Measurements from ENCODE around the gene MOB3A. TPM values are rescaled to one million over a fixed set of nuclear protein-coding genes. Genes with fewer than 3 reads are reported as not detected.

MOB3A gene
- total RNA-seq, 2 experiments from 2014 or later = 148 to 156 TPM

- Mint-ChIP-seq H3K27me3 (no peaks in the 10 kb centered on the region), H3K4me1 (peaks cover 55% of the 10 kb centered on the region), H3K4me3 (peak overlapping the region; percentile 67), H3K9me3 (ENCODE audit: low read depth) (no peaks in the 10 kb centered on the region), H3K27ac (peak overlapping the region; percentile 94), H3K36me3 (ENCODE audit: low read depth) (peaks cover 6% of the 10 kb centered on the region)
- ChIA-PET POLR2A (interaction anchor here (0.6 to 2.7 kb wide), 6 partner anchors 10 to 217 kb away, joined by 3 to 20 read pairs (median 4); partner anchors contain the start of gene MOB3A), CTCF (interaction anchor here (0.7 to 1.4 kb wide), 4 partner anchors 10 to 1131 kb away, joined by 3 to 4 read pairs (median 4); no protein-coding TSS in a partner anchor)
- intact Hi-C loops (cut with DNase I, micrococcal nuclease) = loop anchor here (1.0 to 2.0 kb wide), 7 partner anchors 8 to 99 kb away; partner anchors contain the start of genes AP3D1 (in 1 of the 2), IZUMO4 (in 1 of the 2) and MOB3A (in 1 of the 2)
- peak; percentile 37 for ATAC-seq
- DNase-seq = peak; percentile 78
Observed at GRCh38 chr19:2051773-2052704, 44.1 kb downstream of the MOB3A start.

GRCh38 chr19:2050991-2051772 is 44.9 kb downstream of the MOB3A start, which contains the start of gene MKNK2:
Gene MKNK2, minus strand, starts transcription at chr19:2051244. Its CDS starts 393 bp downstream, at chr19:2050851.
- intact Hi-C loops (cut with DNase I, micrococcal nuclease) = loop anchor here (1.0 to 2.0 kb wide), 7 partner anchors 9 to 100 kb away; partner anchors contain the start of genes AP3D1 (in 1 of the 2), IZUMO4 (in 1 of the 2) and MOB3A (in 1 of the 2)
- H3K27ac Mint-ChIP-seq = peak within 1 kb of the TSS; percentile 94
- ChIA-PET CTCF (interaction anchor here (1.3 to 1.4 kb wide), 2 partner anchors 11 to 19 kb away, joined by 3 read pairs; no protein-coding TSS in a partner anchor), POLR2A (interaction anchor here (0.6 to 2.7 kb wide), 4 partner anchors 10 to 148 kb away, joined by 3 to 20 read pairs (median 8); partner anchors contain the start of gene MOB3A)
- ATAC-seq = peak; percentile 80
- peak within 1 kb of the TSS; percentile 82 for H3K4me3 Mint-ChIP-seq
- peaks cover 51% of the 10 kb centered on the region for H3K4me1 Mint-ChIP-seq
- peaks cover 6% of the 10 kb centered on the region for H3K36me3 Mint-ChIP-seq (ENCODE audit: low read depth)
- DNase-seq = peak; percentile 98
- no peaks in the 10 kb centered on the region for H3K9me3 Mint-ChIP-seq (ENCODE audit: low read depth)
- H3K27me3 Mint-ChIP-seq = no peaks in the 10 kb centered on the region

- intact Hi-C loops (cut with DNase I, micrococcal nuclease) = loop anchor here (1.0 to 2.0 kb wide), 2 partner anchors 8 to 34 kb away; no protein-coding TSS in a partner anchor
Observed at GRCh38 chr19:2050349-2050990, 45.7 kb downstream of the MOB3A start.

GRCh38 chr19:2049741-2050348 is 46.3 kb downstream of the MOB3A start:
- intact Hi-C loops (cut with DNase I, micrococcal nuclease) = loop anchor here (1.0 to 2.0 kb wide), 2 partner anchors 8 to 35 kb away; no protein-coding TSS in a partner anchor
- ATAC-seq = peak; percentile 25
- CTCF ChIA-PET = interaction anchor here (1.0 kb wide), 1 partner anchor 18 kb away, joined by 3 read pairs; no protein-coding TSS in a partner anchor

More at GRCh38 chr19:2050349-2050990, 45.7 kb downstream of the MOB3A start:
- H3K9me3 Mint-ChIP-seq (ENCODE audit: low read depth) = no peaks in the 10 kb centered on the region
- peak overlapping the region; percentile 13 for H3K27ac Mint-ChIP-seq
- peak overlapping the region; percentile 82 for H3K4me3 Mint-ChIP-seq
- peaks cover 47% of the 10 kb centered on the region for H3K4me1 Mint-ChIP-seq
- peaks cover 6% of the 10 kb centered on the region for H3K36me3 Mint-ChIP-seq (ENCODE audit: low read depth)
- DNase-seq (no peak), ATAC-seq (no peak)
- ChIA-PET CTCF (no interaction called here), POLR2A (interaction anchor here (0.9 kb wide), 1 partner anchor 8 kb away, joined by 3 read pairs; no protein-coding TSS in a partner anchor)
- H3K27me3 Mint-ChIP-seq = no peaks in the 10 kb centered on the region

GRCh38 chr19:2048959-2049740 is 47.0 kb downstream of the MOB3A start:
- ChIA-PET POLR2A (interaction anchor here (1.4 kb wide), 1 partner anchor 12 kb away, joined by 3 read pairs; no protein-coding TSS in a partner anchor), CTCF (interaction anchor here (0.6 to 1.0 kb wide), 3 partner anchors 14 to 130 kb away, joined by 3 read pairs; no protein-coding TSS in a partner anchor)
- Mint-ChIP-seq H3K27ac (peak overlapping the region; percentile 77), H3K36me3 (ENCODE audit: low read depth) (peaks cover 6% of the 10 kb centered on the region), H3K4me3 (peak overlapping the region; percentile 82), H3K27me3 (no peaks in the 10 kb centered on the region), H3K9me3 (ENCODE audit: low read depth) (no peaks in the 10 kb centered on the region), H3K4me1 (peaks cover 40% of the 10 kb centered on the region)
- DNase-seq (no peak), ATAC-seq (no peak)
- intact Hi-C loops (cut with DNase I, micrococcal nuclease) = no loop called here

More at GRCh38 chr19:2049741-2050348, 46.3 kb downstream of the MOB3A start:
- Mint-ChIP-seq H3K4me1 (peaks cover 43% of the 10 kb centered on the region), H3K36me3 (ENCODE audit: low read depth) (peaks cover 6% of the 10 kb centered on the region), H3K27ac (peak overlapping the region; percentile 77), H3K9me3 (ENCODE audit: low read depth) (no peaks in the 10 kb centered on the region), H3K27me3 (no peaks in the 10 kb centered on the region), H3K4me3 (peak overlapping the region; percentile 82)
- POLR2A ChIA-PET = interaction anchor here (0.9 to 1.4 kb wide), 2 partner anchors 8 to 12 kb away, joined by 3 read pairs; no protein-coding TSS in a partner anchor
- peak; percentile 79 for DNase-seq

- Mint-ChIP-seq H3K27ac (peak overlapping the region; percentile 47), H3K4me1 (peaks cover 44% of the 10 kb centered on the region), H3K9me3 (ENCODE audit: low read depth) (no peaks in the 10 kb centered on the region), H3K27me3 (no peaks in the 10 kb centered on the region), H3K4me3 (peak overlapping the region; percentile 16), H3K36me3 (ENCODE audit: low read depth) (peaks cover 8% of the 10 kb centered on the region)
- CTCF ChIA-PET = interaction anchor here (0.9 kb wide), 1 partner anchor 14 kb away, joined by 3 read pairs; no protein-coding TSS in a partner anchor
- intact Hi-C loops (cut with DNase I, micrococcal nuclease) = no loop called here
- no peak for DNase-seq
- no peak for ATAC-seq
- POLR2A ChIA-PET = interaction anchor here (1.4 kb wide), 1 partner anchor 11 kb away, joined by 3 read pairs; no protein-coding TSS in a partner anchor
Observed at GRCh38 chr19:2048104-2048958, 47.8 kb downstream of the MOB3A start.

- DNase-seq = peak; percentile 61
- intact Hi-C loops (cut with DNase I, micrococcal nuclease) = no loop called here
- ATAC-seq = no peak
- Mint-ChIP-seq H3K27ac (peak overlapping the region; percentile 55), H3K9me3 (ENCODE audit: low read depth) (no peaks in the 10 kb centered on the region), H3K4me1 (peaks cover 44% of the 10 kb centered on the region), H3K27me3 (no peaks in the 10 kb centered on the region), H3K4me3 (peak overlapping the region; percentile 16), H3K36me3 (ENCODE audit: low read depth) (peaks cover 10% of the 10 kb centered on the region)
- ChIA-PET POLR2A (no interaction called here), CTCF (interaction anchor here (0.5 kb wide), 1 partner anchor 518 kb away, joined by 3 read pairs; no protein-coding TSS in a partner anchor)
Observed at GRCh38 chr19:2047449-2048103, 48.5 kb downstream of the MOB3A start.

GRCh38 chr19:2047076-2047448 is 49.1 kb downstream of the MOB3A start:
- Mint-ChIP-seq H3K27me3 (no peaks in the 10 kb centered on the region), H3K4me1 (peaks cover 39% of the 10 kb centered on the region), H3K9me3 (ENCODE audit: low read depth) (no peaks in the 10 kb centered on the region), H3K27ac (peak overlapping the region; percentile 55), H3K36me3 (ENCODE audit: low read depth) (peaks cover 12% of the 10 kb centered on the region), H3K4me3 (no peak overlapping the region)
- no peak for DNase-seq
- intact Hi-C loops (cut with DNase I, micrococcal nuclease) = no loop called here
- ATAC-seq = no peak
- POLR2A ChIA-PET = no interaction called here
- CTCF ChIA-PET = interaction anchor here (0.5 kb wide), 1 partner anchor 519 kb away, joined by 3 read pairs; no protein-coding TSS in a partner anchor

Data from activated CD4-positive, alpha-beta T cell treated with anti-CD3 and anti-CD28 coated beads for 36 hours (primary cell).